Body of pancreas (tissue), 4 donors: ENCODE data around the gene DIS3L.

ENCODE experiments used
- CTCF ChIP-seq, 7 experiments: fragments of 450-650 bp in 4 of 7; fragments of 200-600 bp in 3 of 7; sonication (generic) in 3 of 7; IDR thresholded peaks; one replicate each; pipeline ENCODE4 v1.5.1; 2016 to 2019; ENCODE audit warnings: antibody characterized with exemption in 7 of 7
- POLR2A ChIP-seq, 3 donors: fragments of 450-650 bp; IDR thresholded peaks; one replicate each; pipeline ENCODE4 v1.6.1; 2016; ENCODE audit warnings: antibody characterized with exemption in 3 of 3, mild to moderate bottlenecking in 2 of 3

- TF ChIP-seq CTCF (IDR thresholded peaks at IDR 0.05) (no peak), POLR2A (IDR thresholded peaks at IDR 0.05) (no peak)
Observed at GRCh38 chr15:66276546-66276945, 16.8 kb upstream of the DIS3L start.
